K562 (cell line): Measurements from ENCODE around the gene SOCS4. TPM values are rescaled to one million over a fixed set of nuclear protein-coding genes. Genes with fewer than 3 reads are reported as not detected.

Source experiments
- CHD4 ChIP-seq: fragments of 200-600 bp; sonication (generic); IDR thresholded peaks from 3 replicates; pipeline ENCODE4 v1.6.1; 2012; ENCODE audit warnings: low read depth, mild to moderate bottlenecking, mixed read lengths, low read length, inconsistent platforms; ENCODE audit not compliant: insufficient read depth, insufficient replicate concordance, poor library complexity, severe bottlenecking
- CREB3L1 ChIP-seq: fragments of 450-650 bp; IDR thresholded peaks from 2 replicates; pipeline ENCODE4 v1.6.1; 2014; ENCODE audit warnings: low read depth, mild to moderate bottlenecking, moderate library complexity, borderline replicate concordance
- FOXP4 ChIP-seq: sonication (generic); formaldehyde crosslinking; IDR thresholded peaks from 2 replicates; pipeline ENCODE4 v1.8.0; 2022; ENCODE audit warnings: mild to moderate bottlenecking, missing genetic modification reagents, borderline replicate concordance
- HNRNPL ChIP-seq: fragments of 200-400 bp; formaldehyde crosslinking; IDR thresholded peaks from 2 replicates; pipeline ENCODE4 v1.6.1; 2017; ENCODE audit warnings: low read depth, mild to moderate bottlenecking, low read length
- PHB ChIP-seq: fragments of 250-450 bp; sonication (Bioruptor Pico); IDR thresholded peaks from 2 replicates; pipeline ENCODE4 v1.5.0; 2021
- RBM15 ChIP-seq: fragments of 200-400 bp; formaldehyde crosslinking; IDR thresholded peaks from 2 replicates; pipeline ENCODE4 v1.6.1; 2018; ENCODE audit warnings: mild to moderate bottlenecking, low read length, moderate library complexity; ENCODE audit not compliant: insufficient read depth
- RBM25 ChIP-seq: fragments of 200-400 bp; formaldehyde crosslinking; IDR thresholded peaks from 2 replicates; pipeline ENCODE4 v1.6.1; 2018; ENCODE audit warnings: low read length, low read depth, moderate library complexity; ENCODE audit not compliant: severe bottlenecking
- TCF7 ChIP-seq: sonication (generic); IDR thresholded peaks from 2 replicates; pipeline ENCODE4 v1.6.1; 2016; ENCODE audit warnings: antibody characterized with exemption, borderline replicate concordance
- U2AF1 ChIP-seq: fragments of 200-400 bp; formaldehyde crosslinking; optimal IDR thresholded peaks from 2 replicates; pipeline ENCODE3; 2017; ENCODE audit warnings: mild to moderate bottlenecking, low read depth, low read length, moderate library complexity
- ZBTB9 ChIP-seq: fragments of 450-650 bp; formaldehyde crosslinking; IDR thresholded peaks from 2 replicates; pipeline ENCODE4 v1.4.0; 2020; ENCODE audit warnings: mild to moderate bottlenecking, moderate library complexity
- ZNF263 ChIP-seq: sonication (generic); formaldehyde crosslinking; IDR thresholded peaks from 2 replicates; pipeline ENCODE4 v1.8.0; 2022; ENCODE audit warnings: mild to moderate bottlenecking, missing genetic modification reagents, borderline replicate concordance
- ZNF318 ChIP-seq, 2 experiments: fragments of 450-650 bp; IDR thresholded peaks; 2 replicates each; pipeline ENCODE4 v1.6.1; 2016; ENCODE audit warnings: mild to moderate bottlenecking in 2 of 2, borderline replicate concordance in 1 of 2, low read depth in 1 of 2, moderate library complexity in 1 of 2
- polyA plus RNA-seq, 8 experiments: library from polyadenylated mRNA; depleted of rRNA in 4 of 8; stranded (reverse) in 5 of 8; unstranded in 3 of 8; fragments of >200 nt; fragmentation: Nextera tagmentation in 2 of 8; fragmentation: Illumina TruSeq in 1 of 8; extraction: Ambion mirVana in 2 of 8; extraction: Trizol in 1 of 8; gene quantifications; 2 replicates each; pipeline versions ENCODE4 v1.2.1 to v1.2.3, GENCODE V29; 2011 to 2014; ENCODE audit warnings: inconsistent platforms in 1 of 8, missing spikeins in 1 of 8
- total RNA-seq, 7 experiments: library from RNA; depleted of rRNA in 6 of 7; stranded (reverse); fragments of >200 nt in 6 of 7; fragmentation: Illumina TruSeq in 2 of 7; extraction: Trizol in 2 of 7; gene quantifications; 2 replicates each; pipeline versions ENCODE4 v1.2.1 to v1.2.3, GENCODE V29; 2011 to 2021; ENCODE audit warnings: low replicate concordance in 1 of 7

Gene SOCS4
- total and polyA plus RNA-seq, 9 of the 15 experiments (the other 6 are each of a cell fraction or from before 2014, with no cell fraction given), result 2.6 to 12.7 (median 9.7) TPM

GRCh38 chr14:55051423-55052268 lies 24.6 kb downstream of the SOCS4 start, which contains the start of gene MAPK1IP1L (continued):
- TF ChIP-seq ZNF263 (CRISPR knock-in tag) (no peak; the same call in 1 of the 2 replicates), CHD4 (no peak), PHB (CRISPR knock-in tag) (0 out of 2 replicates have a peak, but pooled peaks have one; percentile 82), U2AF1 (peak; percentile 69), TCF7 (no peak), ZBTB9 (CRISPR knock-in tag) (peak; percentile 54; the same call in 1 of the 2 replicates), FOXP4 (CRISPR knock-in tag) (no peak), RBM15 (no peak), HNRNPL (no peak), CREB3L1 (peak; percentile 71; the same call in 1 of the 2 replicates), RBM25 (peak; percentile 27), ZNF318 (IDR thresholded peaks at IDR 0.05; ENCODE audit: borderline replicate concordance in 1 of 2, low read depth in 1 of 2) (no peak)
